Lower leg skin (tissue), 3 donors: ENCODE measurements around the gene PDE6B.

ENCODE experiments used
- CTCF ChIP-seq, 3 donors: fragments of 450-650 bp; IDR thresholded peaks; one replicate each; pipeline ENCODE4 v1.5.1; 2016; ENCODE audit warnings: antibody characterized with exemption in 3 of 3, mild to moderate bottlenecking in 3 of 3, moderate library complexity in 2 of 3
- POLR2A ChIP-seq, 2 donors: fragments of 450-650 bp; IDR thresholded peaks; one replicate each; pipeline ENCODE4 v1.6.1; 2016 to 2017; ENCODE audit warnings: antibody characterized with exemption in 2 of 2, mild to moderate bottlenecking in 1 of 2, moderate library complexity in 1 of 2

GRCh38 chr4:588351-588849 is 37.0 kb upstream of the PDE6B start:
- no peak for TF ChIP-seq POLR2A (IDR thresholded peaks at IDR 0.05)
- no peak for TF ChIP-seq CTCF (IDR thresholded peaks at IDR 0.05)
